Esophagus squamous epithelium (tissue), 5 donors: ENCODE measurements around the gene RASIP1. TPM values are rescaled to one million over a fixed set of nuclear protein-coding genes. Genes with fewer than 3 reads are reported as not detected.

Experiments
- DNase-seq: peaks from one replicate; lab custom pipeline; 2025; lab: John Stamatoyannopoulos, UW
- H3K27ac ChIP-seq, 4 donors: fragments of 200-600 bp; sonication (generic); one replicate each; pipeline ENCODE4 v1.5.1; 2016 to 2019; ENCODE audit warnings: mild to moderate bottlenecking in 1 of 4
- H3K27me3 ChIP-seq, 4 donors: fragments of 200-600 bp; sonication (generic); 1 replicate in 3 of 4; 2 replicates in 1 of 4; pipeline versions ENCODE4 v1.5.1 to v1.6.0; 2017 to 2021; ENCODE audit warnings: antibody characterized with exemption in 1 of 4
- H3K36me3 ChIP-seq, 3 donors: fragments of 200-600 bp; sonication (generic); one replicate each; pipeline ENCODE4 v1.5.1; 2016 to 2019
- H3K4me1 ChIP-seq, 3 donors: fragments of 200-600 bp; sonication (generic); one replicate each; pipeline ENCODE4 v1.5.1; 2017 to 2019
- H3K4me3 ChIP-seq, 4 donors: fragments of 200-600 bp; sonication (generic); 1 replicate in 3 of 4; 2 replicates in 1 of 4; pipeline ENCODE4 v1.5.1; 2016 to 2019; ENCODE audit warnings: mild to moderate bottlenecking in 2 of 4, moderate library complexity in 1 of 4
- H3K9me3 ChIP-seq, 3 donors: fragments of 200-600 bp; sonication (generic); one replicate each; pipeline ENCODE4 v1.5.1; 2016 to 2019
- CTCF ChIP-seq, 6 experiments: fragments of 450-650 bp in 4 of 6; fragments of 200-600 bp in 2 of 6; sonication (generic) in 2 of 6; IDR thresholded peaks; one replicate each; pipeline ENCODE4 v1.5.1; 2016 to 2019; ENCODE audit warnings: antibody characterized with exemption in 6 of 6, mild to moderate bottlenecking in 4 of 6, moderate library complexity in 4 of 6
- POLR2A ChIP-seq, 4 donors: fragments of 450-650 bp; IDR thresholded peaks; one replicate each; pipeline ENCODE4 v1.6.1; 2017; ENCODE audit warnings: antibody characterized with exemption in 4 of 4, mild to moderate bottlenecking in 4 of 4, moderate library complexity in 3 of 4
- WGBS, 2 donors: methylation state at CpG; one replicate each; pipeline ENCODE4 v1.1.5; 2018; 5-methylcytosine and 5-hydroxymethylcytosine counted together
- intact Hi-C: fragments of 100-400 bp; cut with DNase I; formaldehyde crosslinking; loops from one replicate; pipeline ENCODE4 v1.15.0; 2022
- total RNA-seq, 4 donors: library from RNA; depleted of rRNA; stranded (reverse); fragments of >200 nt; gene quantifications; one replicate each; pipeline ENCODE4 v1.1.0, GENCODE V29; 2016
- donor health status: DM: yes; HTN: yes; CAD: no.

Gene RASIP1
- total RNA-seq, 4 donors from 2014 or later: 4.0 to 9.6 (median 6.5) TPM

GRCh38 chr19:48755084-48755641 lies 14.8 kb upstream of the RASIP1 start, which contains the start of gene FGF21:
FGF21 (plus strand) TSS chr19:48755524; CDS start chr19:48756237, 713 bp downstream.
- H3K36me3 ChIP-seq: peaks cover 0 to 9% (median 0%) of the 10 kb centered on the region in 3 donors
- DNase-seq: no peak
- TF ChIP-seq CTCF (IDR thresholded peaks at IDR 0.05) (no peak), POLR2A (IDR thresholded peaks at IDR 0.05) (no peak)
- peaks cover 12 to 33% (median 19%) of the 10 kb centered on the region in 3 donors for H3K4me1 ChIP-seq
- 80 to 92% methylated on average over 2 to 4 of the region's 4 CpGs for WGBS, 2 donors
- intact Hi-C loops: no loop called here
- peaks cover 0 to 39% (median 0%) of the 10 kb centered on the region in 4 donors for H3K27me3 ChIP-seq
- no peak within 1 kb of the TSS for H3K4me3 ChIP-seq
- no peak within 1 kb of the TSS for H3K27ac ChIP-seq
- H3K9me3 ChIP-seq: no peaks in the 10 kb centered on the region

- H3K4me1 ChIP-seq: peaks cover 12 to 29% (median 19%) of the 10 kb centered on the region in 3 donors
- 9 to 20% methylated on average over 2 to 12 of the region's 73 CpGs for WGBS, 2 donors
- no peak for DNase-seq
- TF ChIP-seq POLR2A (IDR thresholded peaks at IDR 0.05) (peak in 3 of 4 donors; percentile 22 to 67 (median 54)), CTCF (IDR thresholded peaks at IDR 0.05) (peak in 3 of 6 experiments; percentile 21 to 58 (median 26))
- peaks cover 0 to 31% (median 0%) of the 10 kb centered on the region in 3 donors for H3K36me3 ChIP-seq
- H3K4me3 ChIP-seq: peak within 1 kb of the TSS; percentile 42 to 74 (median 60)
- H3K27ac ChIP-seq: peak within 1 kb of the TSS; percentile 63 to 86 (median 77)
- intact Hi-C loops: no loop called here
- H3K9me3 ChIP-seq: no peaks in the 10 kb centered on the region
- peaks cover 0 to 44% (median 0%) of the 10 kb centered on the region in 4 donors for H3K27me3 ChIP-seq
Measured at GRCh38 chr19:48752496-48753365, 12.3 kb upstream of the RASIP1 start, which contains the start of gene FUT1. FUT1 (minus strand) TSS chr19:48752641; CDS start chr19:48751281, 1,360 bp downstream.

GRCh38 chr19:48751845-48752495 lies 11.6 kb upstream of the RASIP1 start:
- Histone ChIP-seq H3K4me1 (peaks cover 12 to 34% (median 19%) of the 10 kb centered on the region in 3 donors), H3K4me3 (peak overlapping the region; percentile 42 to 74 (median 60)), H3K27ac (peak overlapping the region; percentile 63 to 86 (median 77)), H3K9me3 (no peaks in the 10 kb centered on the region), H3K27me3 (peaks cover 0 to 44% (median 0%) of the 10 kb centered on the region in 4 donors), H3K36me3 (peaks cover 0 to 38% (median 0%) of the 10 kb centered on the region in 3 donors)
- TF ChIP-seq POLR2A (IDR thresholded peaks at IDR 0.05) (no peak), CTCF (IDR thresholded peaks at IDR 0.05) (no peak)
- DNase-seq: no peak
- intact Hi-C loops: no loop called here
- 18 to 20% methylated on average over 17 to 18 of the region's 20 CpGs for WGBS, 2 donors

- Histone ChIP-seq H3K27me3 (peaks cover 0 to 46% (median 0%) of the 10 kb centered on the region in 4 donors), H3K9me3 (no peaks in the 10 kb centered on the region), H3K4me1 (peaks cover 12 to 43% (median 19%) of the 10 kb centered on the region in 3 donors), H3K36me3 (peaks cover 0 to 45% (median 0%) of the 10 kb centered on the region in 3 donors), H3K27ac (peak overlapping the region in 1 of 4 donors; percentile 86), H3K4me3 (peak overlapping the region in 2 of 4 donors; percentile 63 to 74)
- TF ChIP-seq POLR2A (IDR thresholded peaks at IDR 0.05): no peak
- TF ChIP-seq CTCF (IDR thresholded peaks at IDR 0.05): no peak
- 83 to 86% methylated on average over 14 to 16 of the region's 29 CpGs for WGBS, 2 donors
- no peak for DNase-seq
- intact Hi-C loops: no loop called here
Measured at GRCh38 chr19:48750771-48751504, 10.5 kb upstream of the RASIP1 start.
